Fibroblast of lung (primary cell): ENCODE results near the gene CBLL1.

ENCODE experiments used
- CTCF ChIP-seq, 2 donors: IDR thresholded peaks in 1 of 2; conservative IDR thresholded peaks in 1 of 2; 1 replicate in 1 of 2; 2 replicates in 1 of 2; pipeline ENCODE4 v1.5.1; 2011 to 2012; ENCODE audit warnings: low read length in 2 of 2, control low read depth in 1 of 2, inconsistent platforms in 1 of 2, low read depth in 1 of 2, mild to moderate bottlenecking in 1 of 2
- EZH2 ChIP-seq: IDR thresholded peaks from 2 replicates; pipeline ENCODE4 v1.5.1; 2012; ENCODE audit warnings: low read length, control low read depth, mild to moderate bottlenecking; ENCODE audit errors: missing control alignments

DNA sequence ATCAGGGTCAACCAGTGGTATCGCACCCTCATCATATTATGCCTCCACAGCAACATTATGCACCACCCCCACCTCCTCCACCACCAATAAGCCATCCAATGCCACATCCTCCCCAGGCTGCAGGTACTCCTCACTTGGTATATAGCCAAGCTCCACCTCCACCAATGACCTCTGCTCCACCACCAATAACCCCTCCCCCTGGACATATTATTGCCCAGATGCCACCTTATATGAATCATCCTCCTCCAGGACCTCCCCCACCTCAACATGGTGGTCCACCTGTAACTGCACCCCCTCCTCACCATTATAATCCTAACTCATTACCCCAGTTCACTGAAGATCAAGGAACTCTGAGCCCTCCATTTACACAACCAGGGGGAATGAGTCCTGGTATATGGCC, 14.7 kb downstream of the CBLL1 start:
- TF ChIP-seq CTCF (conservative IDR thresholded peaks at IDR 0.05 in 1 of 2, IDR thresholded peaks at IDR 0.05 in 1 of 2; ENCODE audit: low read depth in 1 of 2, low read length in 2 of 2) (no peak), EZH2 (no peak)
